Common myeloid progenitor, CD34-positive (primary cell): ENCODE measurements around the gene ORMDL2.

Experiments
- CTCF ChIA-PET: fragments of 350-600 bp; sonication (Branson Sonifier 250); formaldehyde crosslinking; loops from one replicate; lab custom pipeline; 2021; ENCODE audit warnings: antibody characterized with exemption; lab: Charles Lee
- POLR2A ChIA-PET: fragments of 350-600 bp; sonication (Branson Sonifier 250); formaldehyde crosslinking; loops from one replicate; lab custom pipeline; 2021; ENCODE audit warnings: antibody characterized with exemption; lab: Charles Lee
- DNase-seq, 3 donors: peaks; one replicate each; pipeline versions ENCODE4 v3.0.0 to v3.0.0-alpha.2; 2013
- H3K27ac ChIP-seq, 2 experiments: 1 replicate in 1 of 2; 2 replicates in 1 of 2; pipeline ENCODE4 v1.7.0; 2013; ENCODE audit warnings: inconsistent platforms in 2 of 2, low read length in 2 of 2, mild to moderate bottlenecking in 2 of 2, low read depth in 1 of 2, moderate library complexity in 1 of 2; ENCODE audit not compliant: severe bottlenecking in 2 of 2, insufficient read depth in 1 of 2, poor library complexity in 1 of 2
- H3K27me3 ChIP-seq, 5 experiments: replicated peaks in 2 of 5; 1 replicate in 3 of 5; 2 replicates in 2 of 5; pipeline versions ENCODE4 v1.6.1 to v1.7.0; 2013; ENCODE audit warnings: low read length in 4 of 5, mild to moderate bottlenecking in 2 of 5, moderate library complexity in 2 of 5, inconsistent platforms in 1 of 5; ENCODE audit not compliant: insufficient read depth in 5 of 5, control insufficient read depth in 4 of 5
- H3K36me3 ChIP-seq, 4 experiments: 1 replicate in 2 of 4; 2 replicates in 2 of 4; pipeline versions ENCODE4 v1.6.1 to v1.7.0; 2013; ENCODE audit warnings: low read length in 3 of 4, control low read depth in 1 of 4, mild to moderate bottlenecking in 1 of 4; ENCODE audit not compliant: control insufficient read depth in 4 of 4, insufficient read depth in 4 of 4
- H3K4me1 ChIP-seq, 4 experiments: 1 replicate in 3 of 4; 2 replicates in 1 of 4; pipeline versions ENCODE4 v1.6.1 to v1.7.1; 2013; ENCODE audit warnings: low read length in 3 of 4, mild to moderate bottlenecking in 3 of 4, control low read depth in 1 of 4, inconsistent platforms in 1 of 4, moderate library complexity in 1 of 4; ENCODE audit not compliant: control insufficient read depth in 4 of 4, insufficient read depth in 4 of 4; ENCODE audit errors: control extremely low read depth in 1 of 4
- H3K4me3 ChIP-seq, 7 experiments: 1 replicate in 4 of 7; 2 replicates in 3 of 7; pipeline versions ENCODE4 v1.5.1 to v1.7.0; 2013; ENCODE audit warnings: mild to moderate bottlenecking in 7 of 7, low read length in 6 of 7, moderate library complexity in 6 of 7, inconsistent platforms in 2 of 7, low read depth in 2 of 7, control low read depth in 1 of 7; ENCODE audit not compliant: insufficient read depth in 4 of 7, control insufficient read depth in 1 of 7; ENCODE audit errors: extremely low read depth in 1 of 7
- H3K9me3 ChIP-seq, 5 experiments: 1 replicate in 4 of 5; 2 replicates in 1 of 5; pipeline versions ENCODE4 v1.6.1 to v1.7.1; 2013; ENCODE audit warnings: low read length in 4 of 5, mild to moderate bottlenecking in 2 of 5, inconsistent platforms in 1 of 5, low read depth in 1 of 5, moderate library complexity in 1 of 5; ENCODE audit not compliant: control insufficient read depth in 4 of 5, insufficient read depth in 2 of 5; ENCODE audit errors: control extremely low read depth in 1 of 5
- WGBS: methylation state at CpG from one replicate; pipeline ENCODE4 v1.1.5; 2013; ENCODE audit not compliant: insufficient coverage; 5-methylcytosine and 5-hydroxymethylcytosine counted together

ORMDL2 gene

GRCh38 chr12:55814257-55814656 lies 3.6 kb upstream of the ORMDL2 start:
- POLR2A ChIA-PET, result no interaction called here

DNA sequence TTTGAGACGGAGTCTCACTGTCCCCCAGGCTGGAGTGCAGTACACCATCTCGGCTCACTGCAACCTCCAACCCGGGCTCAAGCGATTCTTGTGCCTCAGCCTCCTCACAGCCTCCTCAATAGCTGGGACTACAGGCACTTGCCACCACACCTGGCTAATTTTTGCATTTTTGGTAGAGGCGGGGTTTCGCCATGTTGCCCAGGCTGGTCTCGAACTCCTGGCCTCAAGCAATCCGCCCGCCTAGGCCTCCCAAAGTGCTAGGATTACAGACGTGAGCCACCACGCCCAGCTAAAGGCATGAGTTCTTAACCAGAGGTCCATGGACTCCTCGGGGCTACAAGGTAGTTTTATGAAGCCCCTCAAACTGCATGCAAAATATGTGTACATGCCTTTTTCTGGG lies 2.4 kb upstream of the ORMDL2 start:
- H3K4me3 ChIP-seq, result peak overlapping the region in 2 of 7 experiments; percentile 16 to 100
- H3K27me3 ChIP-seq, result no peaks in the 10 kb centered on the region
- ChIA-PET CTCF (interaction anchor here (0.9 to 1.7 kb wide), 5 partner anchors 11 to 124 kb away, joined by 3 to 5 read pairs (median 3); no protein-coding TSS in a partner anchor), POLR2A (no interaction called here)
- peaks cover 14 to 40% (median 20%) of the 10 kb centered on the region in 4 experiments for H3K36me3 ChIP-seq
- DNase-seq, result no peak
- peak overlapping the region in 1 of 2 experiments; percentile 12 for H3K27ac ChIP-seq
- H3K9me3 ChIP-seq, result no peaks in the 10 kb centered on the region
- H3K4me1 ChIP-seq, result peaks cover 14 to 27% (median 19%) of the 10 kb centered on the region in 4 experiments
- WGBS, result 98% methylated on average over 12 of the region's 12 CpGs

More at GRCh38 chr12:55814257-55814656, 3.6 kb upstream of the ORMDL2 start:
- H3K36me3 ChIP-seq, result peaks cover 6 to 35% (median 14%) of the 10 kb centered on the region in 4 experiments
- no peak for DNase-seq
- H3K9me3 ChIP-seq, result no peaks in the 10 kb centered on the region
- H3K27me3 ChIP-seq, result no peaks in the 10 kb centered on the region
- CTCF ChIA-PET, result interaction anchor here (1.5 to 2.8 kb wide), 3 partner anchors 10 to 97 kb away, joined by 3 to 11 read pairs (median 10); no protein-coding TSS in a partner anchor
- no peak overlapping the region for H3K4me3 ChIP-seq
- H3K27ac ChIP-seq, result no peak overlapping the region
- peaks cover 14 to 27% (median 17%) of the 10 kb centered on the region in 4 experiments for H3K4me1 ChIP-seq

DNA sequence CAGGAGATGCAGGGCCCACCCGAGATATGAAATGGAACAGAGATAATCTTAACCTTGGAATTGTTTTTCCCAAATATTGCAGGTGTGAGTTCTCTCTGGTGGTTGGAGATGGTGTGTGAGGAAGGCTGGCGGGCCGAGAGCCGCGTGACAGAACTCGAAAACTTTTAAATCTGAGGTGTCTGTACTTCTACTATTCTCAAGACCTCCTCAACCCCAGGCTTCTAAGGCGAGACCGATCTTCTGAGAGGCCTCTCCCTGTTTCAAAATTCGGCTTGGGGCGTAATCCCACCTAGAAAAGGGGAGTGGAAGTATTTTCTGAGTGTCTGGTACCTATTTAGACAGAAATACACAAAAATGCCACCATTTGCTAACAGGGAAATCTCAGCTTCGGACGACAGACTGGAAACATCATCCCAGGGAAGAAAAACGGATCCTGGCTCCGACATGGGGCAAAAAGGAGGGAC lies 928 bp upstream of the ORMDL2 start:
- H3K27me3 ChIP-seq, result no peaks in the 10 kb centered on the region
- DNase-seq, result peak in 2 of 3 donors; percentile 46 to 48
- WGBS, result 0% methylated on average over 4 of the region's 14 CpGs
- peak overlapping the region; percentile 92 to 95 for H3K27ac ChIP-seq
- ChIA-PET CTCF (interaction anchor here (0.9 to 2.1 kb wide), 6 partner anchors 10 to 117 kb away, joined by 3 to 10 read pairs (median 4); partner anchors contain the start of gene DNAJC14), POLR2A (interaction anchor here (3.8 kb wide), 1 partner anchor 13 kb away, joined by 22 read pairs; the partner anchor contains the start of gene DNAJC14)
- H3K4me1 ChIP-seq, result peaks cover 14 to 27% (median 19%) of the 10 kb centered on the region in 4 experiments
- H3K9me3 ChIP-seq, result no peaks in the 10 kb centered on the region
- peaks cover 14 to 49% (median 28%) of the 10 kb centered on the region in 4 experiments for H3K36me3 ChIP-seq
- H3K4me3 ChIP-seq, result peak overlapping the region; percentile 84 to 100 (median 99)

DNA sequence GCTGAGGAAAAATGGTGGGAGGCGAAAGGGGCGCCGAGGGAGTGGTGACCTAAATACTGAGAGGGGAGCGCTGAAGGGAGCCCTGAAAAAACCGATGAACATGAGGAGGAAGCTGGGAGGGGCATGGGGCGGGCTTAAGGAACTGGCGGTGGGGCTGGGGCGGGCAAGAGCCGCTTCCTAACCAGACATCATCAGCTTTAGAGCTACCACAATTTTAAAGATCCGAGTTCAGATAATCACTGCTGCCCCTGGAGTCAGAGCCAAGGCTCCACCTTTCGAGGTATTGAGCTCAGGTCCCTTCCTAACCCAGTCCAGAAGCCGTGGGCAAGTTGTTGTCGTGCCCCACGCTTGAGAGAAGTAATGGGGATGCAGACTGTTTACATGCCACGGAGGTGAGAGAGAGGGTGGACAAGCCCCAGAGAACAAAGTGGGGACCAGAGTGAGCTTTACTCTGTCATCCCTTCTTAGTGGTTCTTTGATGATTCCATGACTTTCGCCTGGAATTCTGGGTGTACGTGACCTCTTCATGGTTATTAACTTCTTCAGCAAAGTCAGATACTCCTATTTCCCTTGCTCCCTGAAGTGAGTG lies 393 bp downstream of the ORMDL2 start:
- Histone ChIP-seq H3K27me3 (no peaks in the 10 kb centered on the region), H3K4me1 (peaks cover 14 to 27% (median 19%) of the 10 kb centered on the region in 4 experiments), H3K36me3 (peaks cover 17 to 60% (median 38%) of the 10 kb centered on the region in 4 experiments), H3K4me3 (peak overlapping the region; percentile 84 to 100 (median 99)), H3K9me3 (no peaks in the 10 kb centered on the region), H3K27ac (peak overlapping the region; percentile 67 to 95)
- DNase-seq, result peak in 1 of 3 donors; percentile 91
- under 1% methylated on average over 15 of the region's 17 CpGs for WGBS
- ChIA-PET CTCF (interaction anchor here (0.8 to 2.1 kb wide), 16 partner anchors 9 to 221 kb away, joined by 3 to 12 read pairs (median 4); partner anchors contain the start of gene DNAJC14), POLR2A (interaction anchor here (0.6 to 3.8 kb wide), 3 partner anchors 12 to 755 kb away, joined by 3 to 22 read pairs (median 3); partner anchors contain the start of gene DNAJC14)

- no peak for DNase-seq
- ChIA-PET POLR2A (interaction anchor here (0.5 to 3.8 kb wide), 3 partner anchors 11 to 108 kb away, joined by 3 to 22 read pairs (median 3); partner anchors contain the start of gene DNAJC14), CTCF (interaction anchor here (0.8 to 2.1 kb wide), 6 partner anchors 8 to 211 kb away, joined by 3 to 12 read pairs (median 4); partner anchors contain the start of gene DNAJC14)
- Histone ChIP-seq H3K36me3 (peaks cover 18 to 61% (median 38%) of the 10 kb centered on the region in 4 experiments), H3K27me3 (no peaks in the 10 kb centered on the region), H3K27ac (peak overlapping the region in 1 of 2 experiments; percentile 95), H3K4me1 (peaks cover 14 to 27% (median 19%) of the 10 kb centered on the region in 4 experiments), H3K4me3 (peak overlapping the region in 6 of 7 experiments; percentile 94 to 100 (median 99)), H3K9me3 (no peaks in the 10 kb centered on the region)
- 94% methylated on average over 4 of the region's 6 CpGs for WGBS
These were observed 1.0 kb downstream of the ORMDL2 start for GRCh38 chr12:55818886-55819285.

DNA sequence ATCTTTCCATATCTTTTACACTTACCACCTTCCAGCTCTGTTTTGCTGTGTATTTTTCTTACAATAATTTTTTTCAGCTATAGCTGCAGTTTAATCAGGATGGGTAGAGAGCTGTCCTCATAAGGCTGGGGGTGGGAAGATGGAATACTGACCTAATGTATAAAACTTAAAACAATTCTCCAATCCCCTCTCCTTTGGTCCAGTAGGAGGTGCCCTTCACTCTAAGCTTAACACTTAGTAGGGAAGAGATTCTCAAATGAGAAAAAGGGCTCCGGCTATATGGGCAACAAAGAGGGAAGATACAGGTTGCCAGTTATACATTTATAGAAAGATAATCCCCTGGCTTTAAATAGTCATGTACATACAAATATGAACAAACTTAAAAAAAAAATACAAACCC lies 2.8 kb downstream of the ORMDL2 start:
- peaks cover 14 to 54% (median 31%) of the 10 kb centered on the region in 4 experiments for H3K36me3 ChIP-seq
- CTCF ChIA-PET, result interaction anchor here (0.9 to 2.6 kb wide), 14 partner anchors 9 to 119 kb away, joined by 3 to 15 read pairs (median 4); partner anchors contain the start of gene DNAJC14
- no CpG with 5 or more reads among the region's 1 CpG for WGBS
- DNase-seq, result peak in 2 of 3 donors; percentile 36 to 39
- peaks cover 14 to 27% (median 18%) of the 10 kb centered on the region in 4 experiments for H3K4me1 ChIP-seq
- POLR2A ChIA-PET, result no interaction called here
- no peaks in the 10 kb centered on the region for H3K9me3 ChIP-seq
- no peak overlapping the region for H3K4me3 ChIP-seq
- H3K27me3 ChIP-seq, result no peaks in the 10 kb centered on the region
- peak overlapping the region in 1 of 2 experiments; percentile 9 for H3K27ac ChIP-seq
